Skeletal muscle satellite cell (primary cell): ENCODE results near the gene ZMPSTE24.

Experiments
- H3K27me3 ChIP-seq: 2 replicates; pipeline ENCODE4 v1.7.0; 2013; ENCODE audit warnings: low read length; ENCODE audit not compliant: control insufficient read depth, insufficient read depth
- H3K36me3 ChIP-seq: 2 replicates; pipeline ENCODE4 v1.7.0; 2013; ENCODE audit warnings: mild to moderate bottlenecking, control low read depth, low read length; ENCODE audit not compliant: insufficient read depth
- H3K4me1 ChIP-seq: 2 replicates; pipeline ENCODE4 v1.7.0; 2013; ENCODE audit warnings: low read length; ENCODE audit not compliant: control insufficient read depth, insufficient read depth
- H3K4me2 ChIP-seq: 2 replicates; pipeline ENCODE4 v1.7.0; 2013; ENCODE audit warnings: mild to moderate bottlenecking, low read length
- H3K4me3 ChIP-seq: 2 replicates; pipeline ENCODE4 v1.7.0; 2013; ENCODE audit warnings: low read length
- H3K9ac ChIP-seq: 2 replicates; pipeline ENCODE4 v1.7.0; 2013; ENCODE audit warnings: mild to moderate bottlenecking, low read depth, low read length, moderate library complexity
- H3K9me3 ChIP-seq: replicated peaks from 2 replicates; pipeline ENCODE4 v1.7.0; 2013; ENCODE audit warnings: mild to moderate bottlenecking, control low read depth, low read length

Gene ZMPSTE24

GRCh38 chr1:40291293-40291692 lies 33.3 kb downstream of the ZMPSTE24 start:
- Histone ChIP-seq H3K9ac (no peak overlapping the region), H3K4me3 (no peak overlapping the region), H3K9me3 (no peaks in the 10 kb centered on the region), H3K36me3 (peaks cover 55% of the 10 kb centered on the region), H3K4me1 (no peaks in the 10 kb centered on the region), H3K27me3 (no peaks in the 10 kb centered on the region), H3K4me2 (no peak overlapping the region)

GRCh38 chr1:40299366-40300248 lies 41.6 kb downstream of the ZMPSTE24 start:
- no peaks in the 10 kb centered on the region for H3K9me3 ChIP-seq
- H3K9ac ChIP-seq: no peak overlapping the region
- H3K36me3 ChIP-seq: peaks cover under 1% of the 10 kb centered on the region
- no peaks in the 10 kb centered on the region for H3K4me1 ChIP-seq
- peaks cover 12% of the 10 kb centered on the region for H3K27me3 ChIP-seq
- H3K4me2 ChIP-seq: no peak overlapping the region
- H3K4me3 ChIP-seq: no peak overlapping the region

GRCh38 chr1:40300249-40300567 lies 42.2 kb downstream of the ZMPSTE24 start:
- Histone ChIP-seq H3K36me3 (no peaks in the 10 kb centered on the region), H3K4me2 (no peak overlapping the region), H3K4me3 (no peak overlapping the region), H3K27me3 (peaks cover 13% of the 10 kb centered on the region), H3K4me1 (no peaks in the 10 kb centered on the region), H3K9ac (no peak overlapping the region), H3K9me3 (no peaks in the 10 kb centered on the region)

GRCh38 chr1:40300651-40301050 lies 42.6 kb downstream of the ZMPSTE24 start:
- Histone ChIP-seq H3K27me3 (peaks cover 13% of the 10 kb centered on the region), H3K4me3 (no peak overlapping the region), H3K4me1 (no peaks in the 10 kb centered on the region), H3K36me3 (no peaks in the 10 kb centered on the region), H3K9me3 (no peaks in the 10 kb centered on the region), H3K4me2 (no peak overlapping the region), H3K9ac (no peak overlapping the region)

GRCh38 chr1:40301066-40301465 lies 43.0 kb downstream of the ZMPSTE24 start:
- Histone ChIP-seq H3K9me3 (no peaks in the 10 kb centered on the region), H3K36me3 (no peaks in the 10 kb centered on the region), H3K27me3 (peaks cover 13% of the 10 kb centered on the region), H3K4me3 (no peak overlapping the region), H3K9ac (no peak overlapping the region), H3K4me2 (no peak overlapping the region), H3K4me1 (no peaks in the 10 kb centered on the region)

- no peaks in the 10 kb centered on the region for H3K36me3 ChIP-seq
- H3K27me3 ChIP-seq: peaks cover 13% of the 10 kb centered on the region
- H3K4me2 ChIP-seq: no peak overlapping the region
- no peak overlapping the region for H3K9ac ChIP-seq
- H3K9me3 ChIP-seq: no peaks in the 10 kb centered on the region
- no peaks in the 10 kb centered on the region for H3K4me1 ChIP-seq
- no peak overlapping the region for H3K4me3 ChIP-seq
Measured at GRCh38 chr1:40301541-40302299, 43.7 kb downstream of the ZMPSTE24 start.

- H3K9me3 ChIP-seq: no peaks in the 10 kb centered on the region
- H3K4me1 ChIP-seq: no peaks in the 10 kb centered on the region
- H3K36me3 ChIP-seq: no peaks in the 10 kb centered on the region
- no peak overlapping the region for H3K9ac ChIP-seq
- peaks cover 13% of the 10 kb centered on the region for H3K27me3 ChIP-seq
- no peak overlapping the region for H3K4me2 ChIP-seq
- no peak overlapping the region for H3K4me3 ChIP-seq
Measured at GRCh38 chr1:40302475-40302874, 44.4 kb downstream of the ZMPSTE24 start.

GRCh38 chr1:40303051-40303771 lies 45.2 kb downstream of the ZMPSTE24 start:
- H3K27me3 ChIP-seq: peaks cover 13% of the 10 kb centered on the region
- no peaks in the 10 kb centered on the region for H3K36me3 ChIP-seq
- no peaks in the 10 kb centered on the region for H3K4me1 ChIP-seq
- H3K9me3 ChIP-seq: no peaks in the 10 kb centered on the region
- no peak overlapping the region for H3K4me2 ChIP-seq
- H3K4me3 ChIP-seq: no peak overlapping the region
- no peak overlapping the region for H3K9ac ChIP-seq

- H3K9me3 ChIP-seq: no peaks in the 10 kb centered on the region
Measured at GRCh38 chr1:40303790-40304189, 45.8 kb downstream of the ZMPSTE24 start.

GRCh38 chr1:40305451-40305850 lies 47.4 kb downstream of the ZMPSTE24 start:
- H3K4me2 ChIP-seq: no peak overlapping the region
- H3K27me3 ChIP-seq: peaks cover 13% of the 10 kb centered on the region
- H3K4me3 ChIP-seq: no peak overlapping the region
- H3K9me3 ChIP-seq: no peaks in the 10 kb centered on the region
- H3K4me1 ChIP-seq: no peaks in the 10 kb centered on the region
- H3K36me3 ChIP-seq: no peaks in the 10 kb centered on the region
- H3K9ac ChIP-seq: no peak overlapping the region

More at GRCh38 chr1:40303790-40304189, 45.8 kb downstream of the ZMPSTE24 start:
- Histone ChIP-seq H3K4me3 (no peak overlapping the region), H3K4me1 (no peaks in the 10 kb centered on the region), H3K4me2 (no peak overlapping the region), H3K9ac (no peak overlapping the region), H3K27me3 (peaks cover 13% of the 10 kb centered on the region), H3K36me3 (no peaks in the 10 kb centered on the region)

- Histone ChIP-seq H3K36me3 (no peaks in the 10 kb centered on the region), H3K9ac (no peak overlapping the region), H3K4me3 (no peak overlapping the region), H3K4me1 (no peaks in the 10 kb centered on the region), H3K27me3 (peaks cover 13% of the 10 kb centered on the region), H3K9me3 (no peaks in the 10 kb centered on the region), H3K4me2 (no peak overlapping the region)
Measured at GRCh38 chr1:40305871-40306270, 47.8 kb downstream of the ZMPSTE24 start.
